Breast epithelium (tissue), 3 donors: ENCODE measurements around the gene SLC16A12.

Experiments
- CTCF ChIP-seq, 3 donors: fragments of 450-650 bp; IDR thresholded peaks; one replicate each; pipeline ENCODE4 v1.5.1; 2016 to 2017; ENCODE audit warnings: antibody characterized with exemption in 3 of 3, mild to moderate bottlenecking in 3 of 3, moderate library complexity in 3 of 3
- POLR2A ChIP-seq: fragments of 450-650 bp; IDR thresholded peaks from one replicate; pipeline ENCODE4 v1.6.1; 2016; ENCODE audit warnings: antibody characterized with exemption, mild to moderate bottlenecking, moderate library complexity
- POLR2AphosphoS5 ChIP-seq, 3 donors: sonication (generic); formaldehyde crosslinking; IDR thresholded peaks; one replicate each; pipeline ENCODE4 v1.6.1; 2017; ENCODE audit warnings: antibody characterized with exemption in 3 of 3

- TF ChIP-seq CTCF (IDR thresholded peaks at IDR 0.05) (no peak), POLR2AphosphoS5 (IDR thresholded peaks at IDR 0.05) (no peak), POLR2A (no peak)
These were observed 70.2 kb downstream of the SLC16A12 start for GRCh38 chr10:89465196-89465595.
